Activated CD4-positive, CD25-positive, alpha-beta regulatory T cell treated with anti-CD3 and anti-CD28 coated beads, Interleukin-2, amount 50 U/mL, for 72 hours (primary cell): ENCODE results near the gene TRANK1.

ENCODE experiments used
- DNase-seq: peaks from one replicate; pipeline ENCODE4 v3.0.0; 2021

TRANK1 gene

DNA sequence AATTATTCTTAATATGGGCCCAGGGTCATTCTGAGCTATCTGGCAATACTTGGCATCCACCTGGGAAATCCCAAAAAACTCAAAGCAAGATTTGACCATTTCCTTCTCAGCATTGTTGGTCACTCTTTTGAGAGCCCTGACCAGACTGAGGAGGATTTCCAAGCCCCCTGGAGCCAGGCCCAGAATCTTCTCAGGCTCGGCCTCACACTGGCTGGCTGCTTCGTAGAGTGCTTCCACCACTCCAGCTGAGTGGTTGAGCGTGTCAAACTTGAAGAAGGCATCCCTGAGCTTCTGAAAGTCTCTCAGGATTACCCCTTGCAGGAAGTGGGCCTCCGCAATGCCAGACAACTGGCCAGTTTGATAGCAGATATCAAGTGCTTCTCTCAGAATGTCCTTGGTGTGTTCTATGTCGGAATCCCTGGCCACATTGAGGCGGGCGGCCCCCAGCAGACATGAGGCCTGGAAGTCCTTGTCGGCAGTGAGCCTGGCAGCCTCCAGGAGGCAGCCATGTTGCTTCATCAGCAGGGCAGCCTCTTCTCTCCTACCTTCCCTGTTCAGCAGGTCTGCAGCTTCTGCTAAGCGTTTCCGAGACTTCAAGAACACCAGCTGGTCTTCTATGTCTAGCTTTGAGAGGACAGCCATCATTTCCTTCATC is 111.6 kb downstream of the TRANK1 start:
- DNase-seq, result no peak

DNA sequence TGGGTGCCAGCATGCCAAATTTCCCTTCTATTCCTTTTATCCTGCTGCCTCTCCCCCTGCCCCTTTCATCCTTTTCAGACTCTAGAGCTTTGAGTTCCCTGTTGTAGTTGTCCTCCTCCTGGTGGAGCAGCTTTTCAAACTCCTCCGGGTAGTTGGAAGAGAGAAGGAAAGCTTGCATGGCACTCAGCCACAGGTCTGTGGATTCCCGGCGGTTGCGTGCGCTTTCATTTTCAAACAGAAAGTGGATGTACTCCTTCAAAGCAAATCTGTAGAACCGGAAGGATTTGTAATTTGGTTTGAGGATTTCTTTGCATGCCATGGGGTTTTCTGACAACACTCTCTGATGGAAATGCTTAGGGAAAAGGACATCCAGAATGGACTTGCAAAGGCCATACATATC is 112.4 kb downstream of the TRANK1 start:
- no peak for DNase-seq

DNA sequence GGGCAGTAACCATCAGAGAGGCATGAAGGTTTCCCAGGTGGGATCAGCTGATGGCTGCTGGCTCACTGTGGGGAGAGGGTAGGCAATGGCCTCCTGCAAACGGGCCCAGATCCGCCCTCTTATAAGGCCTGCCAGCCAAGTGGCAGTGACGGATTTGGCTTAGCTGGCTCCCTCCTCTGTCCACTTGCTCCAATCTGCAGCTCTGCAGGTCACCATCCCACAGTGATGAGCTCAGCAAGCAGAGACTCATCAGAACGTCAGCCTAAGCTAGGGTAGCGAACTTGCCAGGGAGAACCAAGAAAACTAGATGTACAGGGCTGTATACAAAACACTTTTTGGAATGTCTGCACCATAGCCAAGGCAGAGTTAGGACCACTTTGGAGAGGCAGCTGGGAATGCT is 117.7 kb downstream of the TRANK1 start:
- DNase-seq, result no peak

DNA sequence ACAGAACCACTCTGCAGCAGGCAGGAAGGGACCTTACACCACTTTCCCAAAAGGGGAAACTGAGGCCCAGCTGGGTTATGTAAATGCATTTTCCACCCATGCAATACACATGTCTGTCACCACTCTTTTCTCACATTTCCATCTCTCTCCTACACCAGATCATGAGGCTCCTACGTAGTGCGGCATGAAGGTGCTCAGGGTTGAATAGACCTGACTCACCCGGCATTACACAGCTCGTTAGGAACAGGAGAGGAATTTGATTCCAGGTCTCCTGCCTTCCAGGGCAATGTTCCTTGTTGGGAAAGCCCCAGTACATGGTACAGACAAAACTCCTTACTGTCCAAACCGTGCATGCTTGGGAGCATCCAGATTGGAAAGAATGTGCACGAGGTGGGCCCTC is 118.6 kb downstream of the TRANK1 start:
- DNase-seq, result no peak

DNA sequence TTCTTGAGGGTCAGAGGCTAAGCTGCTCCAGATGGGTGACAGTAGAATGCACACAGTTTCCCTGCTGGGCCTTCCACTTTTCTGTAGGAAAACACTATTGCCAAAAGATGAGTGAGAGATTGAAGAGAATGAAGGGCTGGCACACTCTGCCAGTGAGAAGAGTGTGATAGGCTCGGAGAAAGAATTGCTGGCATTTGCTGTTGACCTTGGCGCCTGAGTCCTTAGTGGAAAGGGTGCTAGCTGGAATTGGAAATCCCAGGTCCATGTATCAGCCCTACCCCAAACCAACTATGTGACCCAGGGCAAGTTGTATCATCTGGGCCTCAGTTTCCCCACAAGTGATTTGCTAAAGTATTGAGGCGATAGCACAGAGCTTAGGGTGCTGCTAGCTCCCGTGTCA is 120.4 kb downstream of the TRANK1 start:
- no peak for DNase-seq

DNA sequence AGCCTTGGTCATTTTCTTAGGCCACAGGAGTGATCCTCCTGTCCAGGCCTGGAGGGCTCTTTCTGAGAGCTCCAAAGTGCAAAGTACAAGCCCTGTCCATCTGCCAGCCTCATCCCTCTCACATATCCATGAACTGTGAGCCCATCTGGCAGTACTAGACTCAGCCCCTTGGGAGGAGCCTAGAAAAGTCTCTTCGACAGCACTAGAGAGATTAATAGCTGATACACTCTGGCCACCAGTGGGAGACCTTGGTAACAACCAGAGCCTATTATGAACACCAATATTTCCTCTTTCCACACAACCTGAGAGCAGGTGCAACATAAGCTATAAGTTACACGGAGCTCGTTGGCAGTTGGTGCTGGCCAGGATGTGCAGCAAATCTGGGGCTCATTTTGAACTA is 121.0 kb downstream of the TRANK1 start:
- DNase-seq, result no peak

DNA sequence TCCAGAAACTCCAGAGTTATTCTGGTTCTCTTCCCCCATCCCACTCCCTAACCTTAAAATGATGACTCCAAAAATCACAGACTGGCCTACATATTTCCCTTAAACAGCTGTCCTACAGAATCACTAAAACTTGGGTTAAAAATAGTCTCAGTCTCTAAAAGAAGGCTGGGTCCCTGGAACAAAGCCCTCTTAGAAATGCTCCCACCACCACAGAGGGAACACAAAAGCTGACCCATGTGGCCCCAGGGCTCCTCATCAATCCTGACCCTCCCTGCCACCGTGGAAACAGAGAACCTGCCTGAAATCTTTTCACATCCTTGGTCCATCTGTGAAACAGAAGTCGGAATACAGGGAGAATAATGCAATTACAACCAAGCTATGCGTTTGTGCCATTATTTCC is 124.8 kb downstream of the TRANK1 start:
- no peak for DNase-seq

DNA sequence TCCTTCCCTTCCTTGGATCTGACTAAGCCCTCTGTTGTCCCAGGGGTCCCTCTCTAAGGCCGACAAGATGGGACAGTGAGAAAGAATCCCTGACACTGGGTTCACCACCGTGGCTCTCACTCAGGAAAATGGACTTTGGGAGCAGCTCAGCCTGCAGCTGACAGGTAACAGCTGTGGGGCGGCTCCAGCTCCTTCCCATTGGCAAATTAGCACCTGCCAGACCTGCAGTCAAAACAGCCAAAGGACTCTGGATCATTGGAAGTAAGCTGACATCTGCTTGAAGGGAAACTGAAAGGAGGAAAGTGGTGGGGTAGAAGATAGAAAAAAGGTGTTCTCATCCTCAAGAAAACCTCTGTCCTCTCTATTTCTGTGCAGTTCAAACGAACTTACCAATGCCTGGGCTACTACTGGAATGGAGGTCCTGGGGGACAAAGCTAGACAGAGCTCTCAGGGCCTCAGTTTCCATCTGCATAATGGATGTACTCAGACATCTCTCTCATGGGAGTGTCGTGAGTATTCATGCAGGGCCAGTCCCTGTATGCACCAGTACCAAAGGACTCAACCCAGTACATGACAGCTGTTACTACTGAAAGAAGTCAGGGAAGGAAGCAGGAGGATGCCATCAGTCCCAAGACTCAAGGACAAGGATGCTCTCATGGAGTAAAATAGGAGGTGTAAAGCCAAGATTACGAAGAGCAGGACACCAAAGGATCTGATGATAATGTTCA is 126.9 kb downstream of the TRANK1 start:
- no peak for DNase-seq

DNA sequence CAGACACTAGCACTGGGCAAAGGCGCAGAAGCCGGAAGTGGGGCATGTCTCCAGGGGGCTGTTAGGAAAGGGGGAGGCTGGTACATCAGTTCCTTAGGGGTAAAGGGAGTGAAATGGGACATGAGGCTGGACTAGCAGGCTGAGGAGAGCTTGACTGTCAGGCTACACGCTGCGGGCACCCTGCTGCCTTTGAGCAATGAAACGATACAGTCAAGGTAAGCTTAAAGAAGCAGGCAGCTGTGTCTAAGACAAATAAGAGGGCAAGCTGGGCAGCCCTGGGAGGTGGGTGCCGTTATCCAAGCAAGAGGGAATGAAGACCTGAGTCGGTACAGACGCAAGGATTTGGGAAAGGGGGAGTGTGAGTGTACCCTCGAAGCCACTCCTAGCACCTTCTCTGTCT is 129.5 kb downstream of the TRANK1 start:
- no peak for DNase-seq

DNA sequence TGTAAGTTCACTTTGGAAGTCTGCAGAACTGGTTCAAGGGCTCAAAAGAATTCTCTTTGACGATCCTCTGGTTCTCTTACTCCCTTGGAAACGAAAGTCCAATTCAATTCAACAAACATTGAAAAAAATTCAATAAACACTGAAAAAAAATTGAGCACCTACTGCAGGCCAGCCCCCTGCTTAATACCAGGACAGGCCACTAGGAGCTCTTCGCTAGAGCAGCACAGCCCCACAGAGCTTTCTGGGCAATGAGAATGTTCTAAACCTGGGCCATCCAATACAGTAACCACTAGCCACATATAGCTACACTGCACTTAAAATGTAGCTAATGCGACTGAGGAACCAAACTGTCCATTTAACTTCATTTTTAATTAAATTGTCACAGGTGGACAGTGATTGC is 130.1 kb downstream of the TRANK1 start:
- no peak for DNase-seq

DNA sequence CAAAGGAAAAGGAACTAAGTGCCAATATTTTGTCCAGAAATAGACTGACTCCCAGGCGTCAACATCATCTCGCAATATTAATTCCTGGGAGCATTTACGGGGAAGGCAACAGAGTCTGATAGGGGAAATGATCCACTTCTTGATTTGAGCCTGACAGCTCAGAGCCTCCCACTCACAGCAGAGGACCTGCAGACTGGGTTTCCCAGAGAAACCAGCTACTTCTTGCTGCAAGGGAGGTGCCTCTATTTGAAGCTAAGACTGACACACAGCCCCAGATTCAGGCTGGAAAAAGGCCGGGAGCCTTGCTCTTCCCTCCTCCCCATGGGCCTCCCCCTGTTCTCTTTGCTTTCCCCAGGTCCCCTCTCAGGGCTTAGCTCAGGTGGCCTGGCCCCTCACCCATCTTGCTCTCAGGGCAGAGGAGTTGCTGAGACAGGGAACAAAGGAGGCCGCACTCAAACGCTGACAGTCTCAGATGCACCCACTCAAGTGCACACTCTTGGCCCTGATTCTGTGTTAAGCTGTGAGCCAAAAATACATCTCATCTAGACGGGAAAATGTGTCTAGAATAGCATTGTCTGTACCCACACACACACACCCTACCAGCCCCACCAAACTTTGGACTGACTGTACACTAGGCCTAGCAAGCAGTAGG is 130.7 kb downstream of the TRANK1 start:
- DNase-seq, result no peak

DNA sequence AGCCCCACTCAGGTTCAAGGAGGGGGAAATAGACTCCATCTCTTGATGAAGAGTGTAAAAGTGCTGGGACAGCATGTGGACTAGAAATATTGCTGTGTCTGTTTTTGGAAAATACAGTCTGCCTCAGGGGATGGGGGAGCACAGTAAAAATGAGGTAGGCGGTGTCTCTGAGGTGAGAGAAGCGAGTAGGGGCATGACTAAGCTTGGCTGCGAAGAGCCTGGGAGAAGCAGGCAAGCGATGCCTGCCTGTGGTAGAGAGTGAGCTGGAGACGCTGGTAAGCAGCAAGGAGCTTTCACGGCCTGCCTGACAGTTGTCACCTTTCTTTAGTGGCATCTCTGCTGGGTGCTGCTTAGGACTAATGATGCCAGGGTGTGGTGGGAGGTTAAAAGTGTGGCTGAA is 131.5 kb downstream of the TRANK1 start:
- DNase-seq, result no peak

DNA sequence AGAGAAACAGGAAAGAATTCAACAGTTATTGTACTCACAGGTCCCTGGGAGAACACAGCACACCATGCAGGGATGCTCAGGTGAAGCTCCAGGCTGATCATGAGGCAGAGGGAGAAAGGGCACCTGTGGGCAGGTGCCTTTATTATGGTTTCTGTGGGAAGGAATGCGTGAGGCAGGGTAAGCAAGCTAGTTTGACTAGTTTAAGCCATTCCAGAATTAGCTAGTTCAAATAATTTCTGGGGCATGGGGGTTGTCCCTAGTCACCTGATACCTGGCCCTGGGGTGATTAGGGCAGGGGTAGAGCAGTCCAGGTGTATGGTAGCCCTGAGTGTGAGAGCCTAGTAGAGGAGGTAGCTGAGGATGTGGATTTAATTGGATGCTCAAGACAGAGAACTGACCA is 132.6 kb downstream of the TRANK1 start:
- DNase-seq, result no peak

DNA sequence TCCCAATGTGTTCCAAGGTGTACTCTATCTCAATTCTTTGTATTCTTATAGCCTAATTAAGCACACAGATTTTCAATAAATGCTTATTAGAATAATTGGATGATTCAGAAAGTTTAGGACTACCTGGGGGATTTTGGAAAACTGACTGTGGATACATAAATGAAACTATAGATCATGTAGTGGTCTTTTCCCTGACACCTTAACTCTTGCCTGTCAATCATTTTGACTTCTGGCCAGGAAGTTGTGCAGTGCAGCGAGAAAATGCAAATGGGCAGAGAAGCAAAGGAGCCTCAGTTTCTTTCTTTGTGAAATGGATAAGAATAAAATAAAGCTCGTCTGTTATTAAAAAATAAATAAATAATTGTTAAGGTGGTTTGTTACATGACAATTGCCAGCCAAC is 133.1 kb downstream of the TRANK1 start:
- no peak for DNase-seq

DNA sequence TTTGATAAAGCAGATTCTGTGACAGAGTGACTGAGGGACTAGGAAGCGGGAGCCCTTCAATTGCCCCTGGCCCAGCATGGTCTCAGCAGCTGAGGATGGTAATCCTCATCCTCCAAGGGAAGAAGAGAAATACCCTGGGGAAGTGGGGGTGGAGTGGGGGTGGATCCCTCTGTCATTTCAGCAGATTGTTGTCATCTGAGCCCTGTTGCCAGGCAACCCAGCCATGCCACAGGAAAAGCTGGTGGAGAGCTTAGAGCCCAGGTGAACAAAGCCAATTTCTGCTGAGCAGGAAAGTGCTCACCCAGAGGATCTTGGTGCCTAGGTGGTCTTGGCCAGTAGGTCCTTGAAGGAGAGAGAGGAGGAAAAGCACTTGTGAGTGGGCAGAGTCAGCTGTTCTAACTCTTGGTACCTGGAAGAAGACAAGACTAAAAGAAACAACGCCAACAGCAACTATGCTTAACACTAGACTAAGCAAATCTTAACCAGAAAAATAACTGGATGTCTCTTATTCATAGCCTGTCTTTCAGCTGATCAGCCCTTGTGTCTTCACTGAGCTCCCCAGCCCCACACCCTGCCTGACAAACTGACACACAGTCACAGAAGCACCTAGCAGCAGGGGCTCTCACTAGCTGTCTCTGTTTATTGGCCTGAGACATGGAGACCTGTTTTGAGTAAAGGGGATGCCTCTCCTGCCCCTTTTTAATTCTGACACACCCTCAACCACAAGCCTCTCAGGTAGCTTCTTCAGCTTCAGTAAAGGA is 140.4 kb downstream of the TRANK1 start:
- no peak for DNase-seq

DNA sequence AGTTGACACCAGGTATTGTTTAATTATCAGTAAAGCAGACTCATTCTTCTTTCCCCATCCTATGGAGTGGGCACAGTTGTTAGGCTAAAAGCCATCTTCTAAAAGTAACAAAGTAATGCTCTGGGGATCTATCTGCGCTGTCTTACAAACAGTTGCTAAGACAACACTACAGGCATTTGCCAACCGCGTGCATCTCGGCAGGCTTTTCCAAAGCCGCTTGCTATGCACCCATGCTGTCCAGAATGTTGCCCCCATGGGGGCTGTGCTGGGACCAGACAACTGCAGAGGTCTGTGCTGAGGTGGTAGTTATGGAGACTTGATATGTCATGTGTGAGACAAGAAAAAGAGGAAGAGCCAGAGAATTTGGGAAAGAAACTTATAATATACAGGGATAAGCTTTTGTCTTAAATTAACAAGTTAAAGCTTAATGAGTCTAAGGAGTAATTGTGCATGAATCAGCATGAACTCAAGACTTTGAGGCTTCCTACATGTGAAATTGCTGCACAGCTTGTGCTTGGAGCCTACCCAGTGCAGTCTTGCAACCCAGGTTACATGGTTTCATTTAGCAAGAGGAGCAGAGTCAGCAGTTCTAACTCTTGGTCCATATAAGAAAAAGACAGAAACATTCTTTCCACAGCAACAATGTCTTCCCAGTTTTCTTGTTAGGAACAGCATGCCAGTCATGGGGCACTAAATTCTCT is 141.6 kb downstream of the TRANK1 start:
- DNase-seq, result no peak

DNA sequence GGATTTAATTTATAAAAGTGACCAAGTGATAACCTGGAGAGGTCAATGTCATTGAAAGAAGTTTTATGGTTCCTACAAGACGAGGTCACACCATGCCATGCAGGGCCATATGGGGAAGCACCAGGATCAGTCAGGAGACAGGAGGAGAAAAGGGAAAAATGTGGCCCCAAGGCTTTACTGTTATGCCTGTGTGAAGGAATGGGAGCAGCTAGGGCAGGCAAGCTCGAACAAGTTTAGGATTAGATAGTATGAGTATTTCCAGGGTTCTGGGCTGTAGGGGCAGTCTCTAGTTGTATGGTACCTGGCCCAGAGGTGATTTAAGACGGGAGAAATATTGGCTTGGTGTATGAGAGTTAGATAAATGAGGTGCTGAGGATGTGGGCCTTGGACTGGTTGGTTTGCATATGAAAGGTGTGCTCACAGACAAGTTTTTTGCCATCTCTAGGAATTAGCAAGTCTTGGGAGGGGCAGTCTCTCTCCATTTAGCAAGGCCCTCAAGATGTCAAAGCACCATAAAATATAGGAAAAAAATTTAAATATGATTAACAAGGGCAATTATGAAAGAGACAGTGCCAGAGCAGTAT is 144.2 kb downstream of the TRANK1 start:
- DNase-seq, result no peak

DNA sequence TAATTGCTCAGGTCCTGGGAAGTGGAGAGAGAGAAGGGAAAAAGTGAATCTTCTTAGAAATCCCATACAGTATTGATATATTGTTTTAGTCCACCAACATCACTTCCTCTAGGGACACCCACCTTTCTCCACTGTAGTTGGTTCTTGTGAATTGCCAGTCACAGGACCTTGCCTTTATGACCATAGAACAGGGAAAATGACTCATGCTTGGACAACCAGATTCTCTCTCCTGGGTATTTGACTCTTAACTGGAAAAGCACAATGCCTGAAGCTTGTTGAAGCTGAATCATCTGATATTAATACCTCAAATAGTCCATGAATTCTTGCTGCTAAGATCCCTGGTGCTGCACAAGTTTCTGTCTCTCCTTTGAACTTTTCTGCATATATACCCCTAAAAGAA is 148.0 kb downstream of the TRANK1 start:
- no peak for DNase-seq

DNA sequence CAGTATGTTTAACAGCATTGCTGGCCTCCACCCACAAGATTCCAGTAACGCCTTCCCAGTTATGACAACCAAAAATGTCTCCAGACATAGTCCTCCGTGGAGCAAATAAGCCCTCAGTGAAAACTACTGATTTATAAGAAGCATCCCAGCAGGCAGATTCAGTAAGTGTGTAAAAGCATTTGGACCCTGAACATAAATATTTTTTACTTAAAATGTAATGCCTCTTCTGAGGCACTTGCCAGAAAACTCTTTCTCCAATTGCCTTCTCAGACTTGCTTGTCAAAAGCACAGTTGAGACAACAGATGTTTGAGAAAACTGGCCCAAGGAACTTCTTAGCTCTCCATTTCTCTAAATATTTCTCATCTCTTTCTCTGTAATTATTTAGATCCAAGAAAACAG is 148.7 kb downstream of the TRANK1 start:
- DNase-seq, result no peak

DNA sequence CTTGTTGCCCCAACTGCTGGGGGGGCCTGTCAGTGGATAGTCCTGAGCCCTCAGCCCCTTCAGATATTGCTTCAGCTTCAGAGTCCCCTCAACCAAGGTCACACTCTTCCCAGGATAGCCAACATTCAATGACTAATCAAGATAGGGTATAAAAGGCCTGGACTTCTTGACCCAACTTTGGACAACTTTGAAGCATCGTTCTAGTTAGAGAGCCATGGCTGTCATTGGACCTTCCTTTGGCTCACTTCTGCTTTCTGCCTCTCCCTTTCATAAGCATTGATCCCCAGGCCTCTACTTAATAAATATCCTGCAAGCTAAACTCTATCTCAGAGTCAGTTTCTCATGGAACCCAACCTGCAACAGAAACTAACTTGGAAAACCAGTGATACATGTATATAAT is 149.2 kb downstream of the TRANK1 start:
- no peak for DNase-seq

DNA sequence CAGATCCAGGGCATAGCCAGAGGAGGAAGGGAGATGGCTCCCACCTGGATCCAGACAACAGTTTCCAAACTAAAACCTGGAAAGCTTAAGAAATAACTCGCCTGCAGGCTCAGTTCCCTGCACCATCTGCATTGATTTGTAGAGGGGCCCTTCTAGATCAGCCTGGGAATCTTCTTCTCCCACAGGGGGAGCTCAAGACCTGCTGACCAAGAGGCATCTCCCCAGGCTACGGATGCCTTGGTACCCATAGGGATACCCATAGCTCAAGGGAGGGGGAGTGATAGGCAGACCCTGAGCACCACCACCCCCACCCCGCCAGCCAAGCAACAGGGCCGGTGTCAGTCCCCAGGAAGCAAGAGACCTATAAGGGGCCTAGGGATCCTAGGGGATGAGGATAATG is 152.5 kb downstream of the TRANK1 start:
- DNase-seq, result no peak

DNA sequence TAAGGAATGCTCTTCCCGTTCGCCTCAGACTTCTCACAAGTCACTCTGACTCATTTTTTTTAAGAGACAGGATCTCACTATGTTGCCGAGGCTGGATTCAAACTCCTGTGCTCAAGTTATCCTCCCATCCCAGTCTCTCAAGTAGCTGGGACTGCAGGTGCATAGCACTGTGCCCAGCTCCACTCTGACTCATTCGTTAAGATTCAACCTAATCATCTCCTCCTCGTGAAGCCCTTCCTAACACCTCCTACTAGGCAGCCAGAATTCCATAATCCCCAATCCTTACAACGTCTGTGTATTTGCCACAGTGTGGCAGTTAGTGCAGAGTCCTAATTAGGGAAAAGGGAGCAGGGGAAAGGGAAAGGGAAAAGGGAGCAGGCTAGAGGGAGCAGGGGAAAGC is 154.1 kb downstream of the TRANK1 start:
- no peak for DNase-seq
